ENCODE results near the gene ARPC4.

The ARPC4 gene

DNA sequence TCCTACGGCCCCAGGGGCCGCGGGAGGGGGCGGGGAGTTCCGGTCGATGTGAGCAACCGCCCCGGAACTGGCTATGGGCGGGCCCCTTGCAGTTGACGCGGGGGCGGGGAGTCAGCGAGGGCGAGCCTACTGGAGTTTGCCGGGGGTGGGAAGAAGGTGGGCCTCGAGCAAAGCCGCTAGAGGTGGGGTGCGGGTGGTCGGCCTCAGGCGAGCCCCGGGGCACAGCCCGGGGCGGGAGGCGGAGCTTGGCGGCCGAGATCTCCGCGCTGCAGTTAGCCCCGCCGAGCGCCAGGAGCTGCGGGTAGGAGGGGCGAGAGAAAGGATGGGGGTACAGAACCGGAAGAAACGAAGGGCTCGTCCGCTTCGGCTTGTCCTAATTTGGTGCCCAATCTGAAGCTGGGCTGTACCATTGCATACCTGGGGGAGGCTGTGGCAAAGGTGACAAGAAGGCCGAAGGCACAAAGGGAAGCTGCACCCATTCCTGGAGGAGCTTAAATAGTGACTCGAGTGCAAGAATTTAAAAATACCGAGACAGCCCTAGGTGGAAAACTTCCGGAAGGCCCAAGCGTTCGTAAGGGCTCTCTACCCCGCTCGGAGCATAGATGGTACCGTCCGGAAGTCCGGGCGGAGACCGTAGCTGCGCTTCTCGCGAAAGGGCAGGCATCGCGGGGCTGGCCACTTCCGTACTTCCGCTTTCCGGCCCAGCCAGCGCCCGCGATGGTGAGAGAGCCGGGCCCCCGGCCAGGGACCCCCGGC is at the start of gene ARPC4, which contains the start of gene TADA3:
Gene ARPC4 (plus strand): TSS at position 678 of the 756 bp plus-strand sequence. CDS start 40 bp downstream, at position 718.
Gene TADA3 (minus strand): TSS at position 69 of the 756 bp plus-strand sequence. CDS start 1,007 bp downstream, outside the sequence.
- DNase-seq = peak; percentile 94

DNA sequence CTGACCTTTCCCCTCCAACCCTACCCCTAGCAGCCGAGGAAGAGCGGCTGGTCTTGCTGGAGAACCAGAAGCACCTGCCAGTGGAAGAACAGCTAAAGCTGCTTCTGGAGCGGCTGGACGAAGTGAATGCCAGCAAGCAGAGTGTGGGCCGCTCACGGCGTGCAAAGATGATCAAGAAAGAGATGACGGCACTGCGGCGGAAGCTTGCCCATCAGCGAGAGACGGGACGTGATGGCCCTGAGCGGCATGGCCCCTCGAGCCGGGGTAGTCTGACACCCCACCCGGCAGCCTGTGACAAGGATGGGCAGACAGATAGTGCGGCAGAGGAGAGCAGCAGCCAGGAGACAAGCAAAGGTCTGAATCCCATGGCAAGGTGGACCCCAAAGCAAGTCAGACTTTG is 49.3 kb upstream of the ARPC4 start:
- no peak for DNase-seq

DNA sequence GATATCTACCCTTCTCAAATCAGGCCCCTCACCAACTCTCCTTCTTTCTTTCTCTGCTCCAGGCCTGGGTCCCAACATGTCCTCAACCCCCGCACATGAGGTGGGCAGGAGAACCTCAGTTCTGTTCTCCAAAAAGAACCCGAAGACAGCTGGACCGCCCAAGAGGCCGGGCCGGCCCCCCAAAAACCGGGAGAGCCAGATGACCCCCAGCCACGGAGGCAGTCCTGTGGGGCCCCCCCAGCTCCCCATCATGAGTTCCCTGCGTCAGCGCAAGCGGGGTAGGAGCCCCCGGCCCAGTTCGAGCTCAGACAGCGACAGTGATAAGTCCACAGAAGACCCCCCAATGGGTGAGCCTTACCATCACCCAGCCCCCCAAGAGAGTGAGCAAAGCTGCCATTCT is 48.7 kb upstream of the ARPC4 start:
- DNase-seq = no peak

DNA sequence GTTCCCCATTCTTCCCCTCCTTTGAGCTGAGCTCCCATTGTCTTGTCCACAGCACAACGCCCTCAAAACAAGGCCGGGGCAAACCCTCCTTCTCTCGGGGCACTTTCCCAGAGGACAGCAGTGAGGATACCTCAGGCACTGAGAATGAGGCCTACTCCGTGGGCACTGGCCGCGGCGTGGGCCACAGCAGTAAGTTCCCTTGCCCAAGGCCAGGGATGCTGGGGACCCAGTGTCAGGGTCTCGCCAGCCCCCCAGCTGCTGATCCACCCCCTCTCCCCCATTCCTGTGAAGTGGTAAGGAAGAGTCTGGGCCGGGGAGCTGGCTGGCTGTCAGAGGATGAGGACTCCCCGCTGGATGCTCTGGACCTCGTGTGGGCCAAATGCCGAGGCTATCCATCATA is 47.4 kb upstream of the ARPC4 start:
- DNase-seq = no peak

DNA sequence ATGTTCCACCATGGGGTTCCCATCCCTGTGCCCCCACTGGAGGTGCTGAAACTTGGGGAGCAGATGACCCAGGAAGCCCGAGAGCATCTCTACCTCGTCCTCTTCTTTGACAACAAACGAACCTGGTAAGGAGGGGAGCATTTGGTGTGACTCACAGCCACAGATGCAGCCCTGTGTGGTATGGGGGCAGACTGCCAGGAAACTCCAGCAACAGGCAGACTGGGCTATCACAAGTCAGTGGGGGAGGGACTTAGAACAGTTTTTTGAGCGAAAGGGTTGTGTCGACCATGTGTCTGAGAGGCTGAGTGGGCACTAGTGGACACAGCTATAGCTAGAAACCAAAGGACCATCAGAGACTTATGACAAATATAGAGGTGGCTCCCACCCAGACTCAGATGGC is 46.6 kb upstream of the ARPC4 start:
- peak in 1 of 2 experiments; percentile 51 for DNase-seq

DNA sequence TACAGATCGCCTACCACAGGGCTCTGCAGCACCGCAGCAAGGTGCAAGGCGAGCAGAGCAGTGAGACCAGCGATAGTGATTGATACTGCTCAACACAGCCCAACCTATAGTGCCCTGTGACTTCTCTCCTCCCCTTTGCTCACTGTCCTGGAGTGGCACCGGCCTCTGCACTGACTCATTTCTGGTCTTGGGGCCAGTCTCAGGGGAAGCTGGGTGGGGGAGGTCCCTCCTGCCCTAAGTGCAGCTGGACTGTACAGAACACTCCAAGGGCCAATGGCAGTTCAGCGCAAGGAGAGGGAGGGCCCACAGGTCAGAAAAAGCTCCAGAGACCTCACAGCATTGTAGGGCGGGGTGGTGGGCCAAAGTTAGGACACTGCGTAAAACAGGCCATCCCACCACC is 45.6 kb upstream of the ARPC4 start:
- DNase-seq = no peak

DNA sequence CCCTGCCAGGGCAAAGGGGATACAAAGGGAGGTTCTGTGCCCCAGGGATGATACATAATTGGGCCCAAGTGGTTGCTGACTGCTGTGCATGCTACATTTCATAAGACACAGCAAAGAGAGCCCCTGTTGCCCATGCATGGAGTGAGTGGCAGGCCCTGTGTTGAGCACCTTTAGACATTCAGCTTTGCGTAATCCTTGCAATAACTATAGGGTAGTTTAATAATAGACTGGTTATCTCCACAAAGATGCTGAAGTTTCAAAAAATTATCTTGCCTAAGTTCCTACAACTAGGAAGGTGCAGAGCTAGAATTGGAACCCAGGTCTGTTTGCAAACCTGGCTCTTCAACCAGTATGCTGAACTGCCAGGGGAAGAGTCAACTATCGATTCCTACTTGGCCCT is 44.9 kb upstream of the ARPC4 start:
- DNase-seq = no peak

DNA sequence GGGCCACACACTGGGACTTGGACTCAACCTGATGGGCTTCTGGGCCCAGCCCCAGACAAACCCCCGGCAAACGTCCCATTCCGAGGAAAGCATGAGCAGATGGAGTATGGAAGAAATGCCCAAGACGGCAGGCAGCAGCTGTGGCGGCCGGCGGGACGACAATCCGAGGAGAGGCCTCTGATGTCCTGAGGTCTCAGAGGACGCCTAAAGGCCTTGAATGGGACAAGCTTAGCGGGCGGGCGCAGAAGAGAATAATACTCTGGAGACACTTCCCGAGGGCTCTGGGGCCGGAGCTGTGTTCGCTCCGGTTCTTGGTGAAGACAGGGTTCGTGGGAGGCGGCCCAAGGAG is 43.6 kb upstream of the ARPC4 start:
- no peak for DNase-seq

DNA sequence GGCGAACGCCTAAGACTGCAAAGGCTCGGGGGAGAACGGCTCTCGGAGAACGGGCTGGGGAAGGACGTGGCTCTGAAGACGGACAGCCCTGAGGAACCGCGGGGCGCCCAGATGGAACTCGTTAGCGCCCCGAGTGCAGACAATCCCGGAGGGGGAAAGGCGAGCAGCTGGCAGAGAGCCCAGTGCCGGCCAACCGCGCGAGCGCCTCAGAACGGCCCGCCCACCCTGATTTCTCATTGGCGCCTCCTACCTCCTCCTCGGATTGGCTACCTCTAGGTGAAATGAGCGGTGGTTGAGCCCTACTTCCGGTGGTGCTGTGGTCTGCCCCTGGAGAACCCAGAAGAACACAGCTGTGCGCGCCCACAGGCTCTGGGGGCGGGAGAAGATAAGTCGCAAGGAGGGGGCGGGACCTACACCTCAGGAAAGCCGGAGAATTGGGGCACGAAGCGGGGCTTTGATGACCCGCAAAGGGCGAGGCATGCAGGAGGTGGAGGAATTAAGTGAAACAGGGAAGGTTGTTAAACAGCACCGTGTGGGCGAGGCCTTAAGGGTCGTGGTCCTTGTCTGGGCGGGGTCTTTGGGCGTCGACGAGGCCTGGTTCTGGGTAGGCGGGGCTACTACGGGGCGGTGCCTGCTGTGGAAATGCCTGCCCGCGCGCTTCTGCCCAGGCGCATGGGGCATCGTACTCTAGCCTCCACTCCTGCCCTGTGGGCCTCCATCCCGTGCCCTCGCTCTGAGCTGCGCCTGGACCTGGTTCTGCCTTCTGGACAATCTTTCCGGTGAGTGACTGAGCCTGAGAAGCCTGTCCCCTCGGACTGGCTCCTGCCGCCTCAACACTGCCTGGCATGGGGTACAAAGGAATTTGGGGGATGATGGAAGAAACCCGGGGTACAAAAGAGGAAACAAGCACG is 43.0 kb upstream of the ARPC4 start, which contains the start of gene OGG1:
Gene OGG1 (plus strand): TSS at position 308 of the 911 bp plus-strand sequence. CDS start 335 bp downstream, at position 643.
- DNase-seq = peak; percentile 97 to 98

DNA sequence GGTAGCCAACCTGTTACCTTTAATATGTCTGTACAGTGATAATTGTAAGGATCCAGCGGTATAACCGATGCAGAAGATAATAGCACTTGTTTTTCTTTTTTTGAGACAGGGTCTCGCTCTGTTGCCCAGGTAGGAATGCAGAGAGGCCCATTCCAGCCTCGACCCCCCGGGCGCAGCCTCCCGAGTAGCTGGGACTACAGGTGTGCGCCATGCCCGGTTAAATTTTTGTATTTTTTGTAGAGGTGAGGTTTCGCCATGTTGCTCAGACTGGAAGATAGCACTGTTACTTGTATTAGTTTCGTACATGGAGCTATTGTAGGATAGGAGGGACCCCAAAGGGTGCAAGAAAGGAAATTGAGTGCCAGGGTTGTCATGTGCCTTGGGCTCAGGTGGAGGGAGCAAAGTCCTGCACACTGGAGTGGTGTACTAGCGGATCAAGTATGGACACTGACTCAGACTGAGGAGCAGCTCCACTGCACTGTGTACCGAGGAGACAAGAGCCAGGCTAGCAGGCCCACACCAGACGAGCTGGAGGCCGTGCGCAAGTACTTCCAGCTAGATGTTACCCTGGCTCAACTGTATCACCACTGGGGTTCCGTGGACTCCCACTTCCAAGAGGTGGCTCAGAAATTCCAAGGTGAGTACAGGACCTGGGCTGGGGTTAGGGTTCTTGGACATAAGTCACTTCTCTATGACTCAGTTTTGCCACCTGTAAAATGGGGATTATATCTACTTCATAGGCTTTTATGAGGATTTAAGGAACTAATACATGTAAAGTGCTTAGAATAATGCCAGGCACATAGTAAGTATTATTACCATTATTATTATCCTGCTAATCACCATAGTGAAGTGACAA is 42.1 kb upstream of the ARPC4 start:
- DNase-seq = peak in 1 of 2 experiments; percentile 44

DNA sequence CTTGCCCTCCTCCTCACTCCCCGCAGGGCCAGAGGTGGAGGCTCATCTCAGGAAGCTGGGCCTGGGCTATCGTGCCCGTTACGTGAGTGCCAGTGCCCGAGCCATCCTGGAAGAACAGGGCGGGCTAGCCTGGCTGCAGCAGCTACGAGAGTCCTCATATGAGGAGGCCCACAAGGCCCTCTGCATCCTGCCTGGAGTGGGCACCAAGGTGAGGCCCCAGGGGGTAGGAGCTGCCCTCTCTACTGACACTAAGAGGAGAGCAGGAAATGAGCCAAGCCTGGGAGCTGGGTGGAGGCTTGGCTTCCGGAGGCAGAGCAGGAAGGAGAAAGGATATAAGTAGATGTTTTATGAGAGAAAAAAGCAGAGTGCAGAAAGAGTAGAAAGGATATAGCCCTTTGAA is 38.2 kb upstream of the ARPC4 start:
- DNase-seq = no peak

DNA sequence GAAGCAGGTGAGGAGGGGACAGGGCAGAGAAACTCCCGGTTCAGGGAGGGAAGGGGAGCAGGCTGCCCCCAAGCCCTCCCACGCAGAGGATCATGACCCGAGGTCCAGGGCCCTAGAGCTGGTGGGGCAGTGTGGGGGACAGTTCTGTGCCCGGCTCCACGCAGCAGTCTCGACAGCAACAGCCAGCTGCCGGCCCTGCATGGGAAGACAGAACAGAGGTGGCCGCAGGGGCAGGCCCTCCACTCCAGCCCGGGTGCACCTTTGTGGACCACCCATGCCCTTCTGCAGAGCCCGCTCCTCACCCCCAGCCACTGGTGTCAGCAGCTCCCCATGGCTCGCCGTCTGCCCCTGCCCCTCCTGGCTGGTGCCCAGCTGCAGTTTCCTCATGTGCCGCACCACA is 35.5 kb upstream of the ARPC4 start:
- DNase-seq = no peak

DNA sequence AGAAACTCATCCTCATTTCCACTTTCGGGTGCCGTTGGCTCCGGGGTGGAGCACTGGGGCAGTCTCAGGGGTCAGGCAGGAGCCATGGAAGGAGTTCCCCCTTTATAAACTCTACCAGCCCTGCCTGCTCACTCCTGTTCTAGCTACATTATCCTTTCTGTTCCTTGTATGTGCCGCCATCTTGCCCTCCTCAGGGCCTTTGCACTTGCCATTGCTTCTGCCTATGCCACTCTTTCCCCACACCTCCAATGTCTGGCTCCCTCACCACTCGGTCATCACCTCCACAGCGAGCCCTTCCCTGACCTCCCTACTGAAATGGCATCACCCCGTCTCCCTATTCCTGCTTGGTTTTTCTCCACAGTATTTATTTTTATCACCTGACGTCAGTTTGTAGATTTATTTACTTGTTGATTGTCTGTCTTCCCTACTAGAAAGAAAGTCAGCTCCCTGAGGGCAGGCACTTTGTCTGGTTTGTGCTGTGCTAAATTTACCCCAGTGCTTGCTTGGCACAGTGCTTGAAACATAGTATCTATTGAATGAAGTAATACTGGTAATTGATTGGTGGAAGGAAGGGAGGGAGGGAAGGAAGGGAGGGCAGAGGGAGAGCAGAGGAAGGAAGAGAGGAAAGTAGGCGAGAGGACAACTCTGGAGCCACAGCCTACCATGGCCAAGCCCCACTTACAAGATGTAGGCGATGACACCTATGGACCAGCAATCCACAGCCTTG is 31.9 kb upstream of the ARPC4 start:
- DNase-seq = no peak

DNA sequence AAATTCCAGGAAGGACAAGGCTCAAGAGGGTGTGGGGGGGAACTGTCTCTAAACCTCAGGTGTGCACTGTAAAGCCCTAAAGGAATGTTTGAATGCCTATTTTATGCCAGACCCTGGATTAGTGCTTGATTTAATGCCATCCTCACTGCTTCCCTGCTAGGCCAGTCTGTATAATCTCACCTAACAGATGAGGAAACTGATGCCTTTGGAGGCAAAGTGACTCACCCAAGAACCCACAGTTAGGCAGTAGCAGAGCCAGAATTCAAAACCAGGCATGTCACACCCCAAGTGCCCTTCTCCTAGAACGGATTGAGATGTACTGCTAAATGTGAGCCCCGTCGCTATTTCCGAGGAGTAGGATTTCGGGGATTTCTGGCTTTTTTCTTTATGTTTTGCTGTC is 31.0 kb upstream of the ARPC4 start:
- DNase-seq = no peak

DNA sequence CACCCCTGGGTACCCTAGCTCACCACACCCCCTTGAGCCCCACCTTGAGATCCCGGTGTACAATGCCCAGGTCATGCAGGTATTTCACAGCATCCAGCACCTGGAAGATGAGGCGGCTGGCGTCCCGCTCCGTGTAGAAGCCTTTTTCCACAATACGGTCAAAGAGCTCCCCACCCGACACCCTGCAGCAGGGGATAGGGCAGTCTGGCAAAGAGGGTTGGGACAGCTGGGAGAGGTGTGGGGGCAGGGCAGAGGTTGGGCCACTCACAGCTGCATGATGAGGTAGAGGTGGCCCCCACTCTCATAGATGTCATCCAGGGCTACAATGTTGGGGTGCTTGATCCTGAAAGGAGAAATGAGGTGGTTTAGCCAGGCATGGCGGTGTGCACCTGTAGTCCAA is 30.0 kb upstream of the ARPC4 start:
- no peak for DNase-seq

DNA sequence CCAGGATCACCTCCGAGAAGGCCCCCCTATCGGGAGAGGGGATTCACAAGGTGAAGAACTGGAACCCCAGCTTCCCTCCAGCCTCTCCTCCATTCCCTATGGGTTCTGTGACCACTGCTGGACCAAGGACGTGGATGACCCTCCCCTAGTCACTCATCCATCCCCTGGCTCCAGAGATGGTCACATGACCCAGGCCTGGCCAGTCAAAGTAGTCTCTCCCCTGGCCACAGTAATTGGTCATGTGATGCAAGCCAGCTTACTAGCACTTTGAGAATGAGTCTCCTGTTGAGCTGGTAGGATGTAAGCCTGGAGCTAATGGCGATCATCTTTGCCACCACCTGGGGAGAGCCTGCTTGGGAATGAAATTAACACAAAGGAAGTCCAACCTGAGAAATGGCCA is 27.0 kb upstream of the ARPC4 start:
- DNase-seq = no peak

DNA sequence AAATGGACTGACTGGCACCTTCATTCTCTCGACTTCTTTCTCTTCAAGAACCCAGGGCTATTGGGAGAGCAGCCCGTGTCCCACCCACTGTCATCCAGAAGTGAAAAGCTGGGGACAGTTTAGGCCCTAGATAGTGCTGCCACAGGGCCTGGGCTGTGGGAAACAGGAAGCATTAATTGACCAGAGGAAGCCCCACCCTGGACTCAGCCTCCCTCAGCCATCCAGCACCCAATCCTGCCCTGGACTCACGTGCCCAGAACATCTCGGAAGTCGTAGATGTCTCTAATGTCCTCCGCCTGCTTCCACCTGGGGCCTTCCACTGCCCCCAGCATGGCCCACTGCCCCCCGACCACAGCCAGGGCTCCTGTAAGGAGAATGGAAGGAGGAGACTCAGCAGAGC is 25.5 kb upstream of the ARPC4 start:
- no peak for DNase-seq

DNA sequence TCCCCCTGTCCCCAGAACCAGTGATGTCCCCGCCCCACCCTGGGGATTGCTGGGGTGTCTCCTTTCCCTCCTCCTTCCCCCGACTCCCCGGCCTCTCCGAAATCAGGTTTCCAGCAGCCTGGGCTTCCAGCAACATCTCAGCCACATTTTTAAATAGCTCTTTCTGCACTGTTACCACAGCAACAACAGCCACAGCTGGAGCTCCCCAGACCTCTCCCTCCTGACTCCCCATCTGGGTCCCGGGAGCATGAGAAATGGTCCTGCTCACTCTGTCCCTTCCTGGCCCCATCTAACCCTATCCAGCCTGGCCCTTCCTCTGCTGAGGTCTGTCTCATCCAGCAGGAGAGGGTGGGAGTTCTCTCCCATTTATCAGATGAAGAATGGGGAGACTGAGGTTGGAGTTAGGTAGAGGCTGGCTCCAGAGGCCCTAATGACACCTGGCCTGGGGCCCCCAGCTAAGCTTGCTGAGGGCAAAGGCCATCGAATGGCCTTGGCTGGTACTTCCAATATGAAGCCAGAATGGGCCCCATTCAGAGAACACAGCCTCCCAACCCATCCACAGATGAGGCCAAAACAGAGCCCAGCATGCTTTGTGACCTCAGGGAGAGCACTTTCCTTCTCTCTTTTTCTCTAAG is 24.6 kb upstream of the ARPC4 start:
- no peak for DNase-seq

DNA sequence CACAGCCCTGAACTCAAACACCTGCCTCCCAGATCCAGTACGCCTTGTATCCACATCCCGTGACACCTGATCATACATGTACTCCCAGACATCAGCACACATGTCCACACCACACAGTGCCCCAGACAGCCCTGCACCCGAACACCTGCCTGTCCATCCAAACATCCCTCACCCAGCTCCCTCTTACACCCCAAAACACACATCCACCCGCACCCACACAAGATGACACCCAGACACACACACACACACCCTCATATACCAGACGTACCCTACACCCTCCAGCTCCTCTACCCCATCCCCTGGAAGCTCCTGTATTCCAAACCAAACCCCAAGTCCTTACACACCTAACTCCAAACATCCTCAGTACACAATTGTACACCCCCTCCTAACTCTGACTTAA is 23.9 kb upstream of the ARPC4 start:
- no peak for DNase-seq

DNA sequence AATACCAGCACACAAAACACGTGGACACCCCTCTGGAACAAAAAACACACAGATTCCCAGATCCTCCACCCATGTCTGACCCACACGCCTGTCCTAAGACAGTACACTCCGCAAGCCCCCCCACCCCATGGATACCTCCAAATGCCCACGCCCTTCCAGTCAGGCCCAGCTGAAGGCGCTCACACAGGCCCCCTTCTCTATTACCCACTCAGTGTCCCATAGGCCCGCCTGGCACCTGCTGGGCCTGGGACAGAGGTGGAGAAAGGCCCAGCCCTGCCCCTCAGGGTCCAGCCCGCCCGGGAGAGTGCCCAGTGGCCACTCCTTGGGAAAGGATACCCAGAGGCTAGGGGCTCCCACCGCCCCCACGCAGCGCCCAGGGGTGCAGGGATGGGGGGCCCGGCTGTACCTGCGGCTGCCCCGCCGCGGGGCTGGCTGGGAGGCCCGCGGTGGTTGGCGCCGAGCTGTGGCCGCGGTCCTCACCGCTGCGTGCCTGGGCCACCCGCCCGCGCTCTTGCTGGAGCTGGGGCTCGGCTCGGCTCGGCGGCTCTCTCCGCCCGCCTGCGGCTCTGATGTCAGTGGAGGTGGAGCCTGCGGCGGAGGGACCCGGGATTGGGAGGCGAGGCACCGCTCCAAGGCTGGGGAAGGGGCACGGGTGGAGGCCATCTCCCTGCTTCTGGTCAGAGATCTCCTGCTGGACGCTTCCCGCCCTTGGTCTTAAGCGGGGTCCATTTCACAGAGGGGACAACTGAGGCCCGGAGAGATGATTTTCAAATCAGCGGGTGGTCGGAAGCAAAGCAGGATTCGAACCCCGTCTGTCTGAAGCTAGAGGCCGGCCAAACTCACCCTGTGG is 23.2 kb upstream of the ARPC4 start, which contains the start of gene CAMK1:
Gene CAMK1 (minus strand): TSS at position 522 of the 850 bp plus-strand sequence. CDS start 2,198 bp downstream, outside the sequence.
- DNase-seq = peak; percentile 76 to 84

Measured in activated T-cell treated with anti-CD3 and anti-CD28 coated beads, Interleukin-2, amount 50 U/mL, for 48 hours (primary cell).